Gastroesophageal sphincter (tissue), 3 donors: ENCODE data around the gene NUDT4.

Source experiments
- CTCF ChIP-seq, 4 experiments: fragments of 200-600 bp in 2 of 4; fragments of 450-650 bp in 2 of 4; sonication (generic) in 1 of 4; IDR thresholded peaks; one replicate each; pipeline ENCODE4 v1.5.1; 2017 to 2019; ENCODE audit warnings: antibody characterized with exemption in 4 of 4, mild to moderate bottlenecking in 2 of 4, moderate library complexity in 2 of 4
- POLR2A ChIP-seq, 2 donors: fragments of 450-650 bp; IDR thresholded peaks; one replicate each; pipeline ENCODE4 v1.6.1; 2017; ENCODE audit warnings: antibody characterized with exemption in 2 of 2, mild to moderate bottlenecking in 2 of 2, moderate library complexity in 1 of 2
- POLR2AphosphoS5 ChIP-seq: sonication (generic); formaldehyde crosslinking; IDR thresholded peaks from one replicate; pipeline ENCODE4 v1.6.1; 2017; ENCODE audit warnings: antibody characterized with exemption

GRCh38 chr12:93429852-93430251 lies 52.1 kb downstream of the NUDT4 start:
- TF ChIP-seq CTCF (IDR thresholded peaks at IDR 0.05) (no peak), POLR2A (IDR thresholded peaks at IDR 0.05) (no peak), POLR2AphosphoS5 (no peak)
